Astrocyte (in vitro differentiated cells and primary cell): ENCODE results near the gene LIF. TPM values are rescaled to one million over a fixed set of nuclear protein-coding genes. Genes with fewer than 3 reads are reported as not detected.
A peak's percentile ranks its signal among the peaks of the same experiment; 100 is the strongest.

ENCODE experiments used
- DNase-seq: peaks from one replicate; pipeline ENCODE4 v3.0.0-alpha.2; 2010; ENCODE audit warnings: low read depth
- FAIRE-seq: peaks from 2 replicates; lab custom pipeline; 2011; peaks lifted over from hg19 to GRCh38; lab: Jason Lieb, UNC
- H2AFZ ChIP-seq: 2 replicates; pipeline ENCODE4 v1.6.0; 2012; ENCODE audit warnings: low read depth, low read length, inconsistent platforms
- H3K27ac ChIP-seq: 2 replicates; pipeline ENCODE4 v1.5.1; 2011; ENCODE audit warnings: low read depth, low read length, inconsistent platforms
- H3K27me3 ChIP-seq: 2 replicates; pipeline ENCODE4 v1.6.0; 2011; ENCODE audit warnings: low read length, inconsistent platforms; ENCODE audit not compliant: insufficient read depth
- H3K36me3 ChIP-seq: 2 replicates; pipeline ENCODE4 v1.5.1; 2011; ENCODE audit warnings: low read length, inconsistent platforms; ENCODE audit not compliant: insufficient read depth
- H3K4me1 ChIP-seq: 2 replicates; pipeline ENCODE4 v1.5.1; 2011; ENCODE audit warnings: low read length, inconsistent platforms; ENCODE audit not compliant: insufficient read depth
- H3K4me2 ChIP-seq: 2 replicates; pipeline ENCODE4 v1.6.0; 2012; ENCODE audit warnings: low read length, inconsistent platforms
- H3K4me3 ChIP-seq: 2 replicates; pipeline ENCODE4 v1.5.1; 2011; ENCODE audit warnings: low read depth, mild to moderate bottlenecking, low read length, inconsistent platforms; ENCODE audit not compliant: insufficient read depth
- H3K79me2 ChIP-seq: 2 replicates; pipeline ENCODE4 v1.6.0; 2012; ENCODE audit warnings: mild to moderate bottlenecking, low read length, inconsistent platforms; ENCODE audit not compliant: insufficient read depth
- H3K9ac ChIP-seq: 2 replicates; pipeline ENCODE4 v1.6.0; 2012; ENCODE audit warnings: mild to moderate bottlenecking, low read length, inconsistent platforms
- H3K9me3 ChIP-seq: 2 replicates; pipeline ENCODE4 v1.5.1; 2012; ENCODE audit warnings: low read depth, mild to moderate bottlenecking, low read length, inconsistent platforms; ENCODE audit not compliant: insufficient read depth
- H4K20me1 ChIP-seq: 2 replicates; pipeline ENCODE4 v1.6.0; 2012; ENCODE audit warnings: low read length, inconsistent platforms; ENCODE audit not compliant: insufficient read depth
- H3K27ac Mint-ChIP-seq: one replicate; pipeline ENCODE4 v1.8.0; 2021; ENCODE audit warnings: mild to moderate bottlenecking, mixed read lengths; ENCODE audit not compliant: unreplicated experiment
- H3K27me3 Mint-ChIP-seq: one replicate; pipeline ENCODE4 v1.8.0; 2021; ENCODE audit warnings: low read depth, mixed read lengths; ENCODE audit not compliant: unreplicated experiment
- H3K36me3 Mint-ChIP-seq: one replicate; pipeline ENCODE4 v1.8.0; 2021; ENCODE audit warnings: low read depth, mixed read lengths; ENCODE audit not compliant: unreplicated experiment
- H3K4me1 Mint-ChIP-seq: one replicate; pipeline ENCODE4 v1.8.0; 2021; ENCODE audit warnings: low read depth, mixed read lengths; ENCODE audit not compliant: unreplicated experiment
- H3K4me3 Mint-ChIP-seq: one replicate; pipeline ENCODE4 v1.8.0; 2021; ENCODE audit warnings: mild to moderate bottlenecking, moderate library complexity, mixed read lengths; ENCODE audit not compliant: unreplicated experiment
- H3K9me3 Mint-ChIP-seq: one replicate; pipeline ENCODE4 v1.8.0; 2021; ENCODE audit warnings: mild to moderate bottlenecking, mixed read lengths; ENCODE audit not compliant: unreplicated experiment
- EZH2 ChIP-seq: IDR thresholded peaks from 2 replicates; pipeline ENCODE4 v1.6.1; 2012; ENCODE audit warnings: mild to moderate bottlenecking, low read length, inconsistent platforms; ENCODE audit not compliant: insufficient read depth
- total RNA-seq: library from RNA; stranded (reverse); gene quantifications from 2 replicates; pipeline ENCODE4 v1.2.1, GENCODE V29; 2021
- TF ChIP-seq, protein P1 (sequence below): IDR thresholded peaks from 2 replicates; pipeline ENCODE4 v1.5.1; 2011; ENCODE audit warnings: low read depth, mild to moderate bottlenecking, inconsistent platforms, low read length, moderate library complexity; ENCODE audit not compliant: insufficient read depth

Gene LIF
- total RNA-seq, 1 donor from 2014 or later: 63.3 TPM

GRCh38 chr22:30225220-30225927, 21.2 kb downstream of the LIF start:
- peak overlapping the region; percentile 69 for H3K27ac ChIP-seq
- peaks cover 2% of the 10 kb centered on the region for H3K27me3 Mint-ChIP-seq
- no peak for TF ChIP-seq EZH2
- TF ChIP-seq, protein P1, sequence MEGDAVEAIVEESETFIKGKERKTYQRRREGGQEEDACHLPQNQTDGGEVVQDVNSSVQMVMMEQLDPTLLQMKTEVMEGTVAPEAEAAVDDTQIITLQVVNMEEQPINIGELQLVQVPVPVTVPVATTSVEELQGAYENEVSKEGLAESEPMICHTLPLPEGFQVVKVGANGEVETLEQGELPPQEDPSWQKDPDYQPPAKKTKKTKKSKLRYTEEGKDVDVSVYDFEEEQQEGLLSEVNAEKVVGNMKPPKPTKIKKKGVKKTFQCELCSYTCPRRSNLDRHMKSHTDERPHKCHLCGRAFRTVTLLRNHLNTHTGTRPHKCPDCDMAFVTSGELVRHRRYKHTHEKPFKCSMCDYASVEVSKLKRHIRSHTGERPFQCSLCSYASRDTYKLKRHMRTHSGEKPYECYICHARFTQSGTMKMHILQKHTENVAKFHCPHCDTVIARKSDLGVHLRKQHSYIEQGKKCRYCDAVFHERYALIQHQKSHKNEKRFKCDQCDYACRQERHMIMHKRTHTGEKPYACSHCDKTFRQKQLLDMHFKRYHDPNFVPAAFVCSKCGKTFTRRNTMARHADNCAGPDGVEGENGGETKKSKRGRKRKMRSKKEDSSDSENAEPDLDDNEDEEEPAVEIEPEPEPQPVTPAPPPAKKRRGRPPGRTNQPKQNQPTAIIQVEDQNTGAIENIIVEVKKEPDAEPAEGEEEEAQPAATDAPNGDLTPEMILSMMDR: no peak
- H3K9ac ChIP-seq: peak overlapping the region; percentile 67
- H3K4me3 Mint-ChIP-seq: no peak overlapping the region
- H3K36me3 Mint-ChIP-seq: no peaks in the 10 kb centered on the region
- H3K27ac Mint-ChIP-seq: peak overlapping the region; percentile 92
- H2AFZ ChIP-seq: no peak overlapping the region
- H3K4me1 ChIP-seq: peaks cover 40% of the 10 kb centered on the region
- no peak for DNase-seq
- no peak overlapping the region for H3K4me2 ChIP-seq
- H4K20me1 ChIP-seq: no peaks in the 10 kb centered on the region
- no peaks in the 10 kb centered on the region for H3K27me3 ChIP-seq
- H3K9me3 Mint-ChIP-seq: no peaks in the 10 kb centered on the region
- H3K36me3 ChIP-seq: no peaks in the 10 kb centered on the region
- H3K4me3 ChIP-seq: no peak overlapping the region
- no peak for FAIRE-seq
- H3K9me3 ChIP-seq: no peaks in the 10 kb centered on the region
- H3K4me1 Mint-ChIP-seq: peaks cover 42% of the 10 kb centered on the region
- H3K79me2 ChIP-seq: no peaks in the 10 kb centered on the region

- Histone ChIP-seq H3K79me2 (no peaks in the 10 kb centered on the region), H3K4me1 (peaks cover 40% of the 10 kb centered on the region), H3K27ac (peak overlapping the region; percentile 69), H3K4me3 (no peak overlapping the region), H4K20me1 (no peaks in the 10 kb centered on the region), H3K9me3 (no peaks in the 10 kb centered on the region), H3K4me2 (peak overlapping the region; percentile 7), H3K36me3 (no peaks in the 10 kb centered on the region), H3K9ac (peak overlapping the region; percentile 67), H3K27me3 (no peaks in the 10 kb centered on the region), H2AFZ (no peak overlapping the region)
- H3K4me3 Mint-ChIP-seq: no peak overlapping the region
- H3K9me3 Mint-ChIP-seq: no peaks in the 10 kb centered on the region
- H3K27me3 Mint-ChIP-seq: peaks cover 2% of the 10 kb centered on the region
- H3K27ac Mint-ChIP-seq: peak overlapping the region; percentile 92
- H3K36me3 Mint-ChIP-seq: no peaks in the 10 kb centered on the region
- H3K4me1 Mint-ChIP-seq: peaks cover 42% of the 10 kb centered on the region
- no peak for TF ChIP-seq EZH2
- TF ChIP-seq, protein P1: no peak
- DNase-seq (peak; percentile 68), FAIRE-seq (no peak)
These were observed 22.2 kb downstream of the LIF start for GRCh38 chr22:30224161-30224857.
